ENCODE data around the gene DPP4. TPM values are rescaled to one million over a fixed set of nuclear protein-coding genes. Genes with fewer than 3 reads are reported as not detected.

DPP4 gene
- total and polyA plus RNA-seq, 3 donors from 2014 or later, result 1.2 to 6.3 (median 1.7) TPM

DNA sequence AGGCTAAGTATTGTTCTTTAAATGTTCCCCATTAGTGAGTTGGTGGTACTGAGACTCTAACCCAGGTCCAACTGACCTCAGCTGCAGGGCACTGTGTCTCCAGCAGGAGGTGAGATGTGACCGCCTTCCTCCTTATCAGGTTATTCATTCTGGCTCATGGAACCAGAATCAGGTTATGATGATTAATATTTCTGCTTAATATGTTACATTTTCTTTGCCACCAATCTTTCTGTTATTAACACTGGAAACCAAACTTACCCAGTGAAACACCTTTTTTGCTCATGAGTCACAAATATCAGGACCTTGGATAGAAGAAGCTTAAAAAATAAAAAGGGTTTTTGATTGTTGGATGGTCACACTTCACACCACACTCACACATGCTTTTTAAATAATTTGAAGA, 85.4 kb downstream of the DPP4 start:
- H3K4me1 ChIP-seq, result no peaks in the 10 kb centered on the region
- TF ChIP-seq, protein P1, sequence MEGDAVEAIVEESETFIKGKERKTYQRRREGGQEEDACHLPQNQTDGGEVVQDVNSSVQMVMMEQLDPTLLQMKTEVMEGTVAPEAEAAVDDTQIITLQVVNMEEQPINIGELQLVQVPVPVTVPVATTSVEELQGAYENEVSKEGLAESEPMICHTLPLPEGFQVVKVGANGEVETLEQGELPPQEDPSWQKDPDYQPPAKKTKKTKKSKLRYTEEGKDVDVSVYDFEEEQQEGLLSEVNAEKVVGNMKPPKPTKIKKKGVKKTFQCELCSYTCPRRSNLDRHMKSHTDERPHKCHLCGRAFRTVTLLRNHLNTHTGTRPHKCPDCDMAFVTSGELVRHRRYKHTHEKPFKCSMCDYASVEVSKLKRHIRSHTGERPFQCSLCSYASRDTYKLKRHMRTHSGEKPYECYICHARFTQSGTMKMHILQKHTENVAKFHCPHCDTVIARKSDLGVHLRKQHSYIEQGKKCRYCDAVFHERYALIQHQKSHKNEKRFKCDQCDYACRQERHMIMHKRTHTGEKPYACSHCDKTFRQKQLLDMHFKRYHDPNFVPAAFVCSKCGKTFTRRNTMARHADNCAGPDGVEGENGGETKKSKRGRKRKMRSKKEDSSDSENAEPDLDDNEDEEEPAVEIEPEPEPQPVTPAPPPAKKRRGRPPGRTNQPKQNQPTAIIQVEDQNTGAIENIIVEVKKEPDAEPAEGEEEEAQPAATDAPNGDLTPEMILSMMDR (IDR thresholded peaks at IDR 0.05), result peak in 1 of 3 experiments; percentile 18
- no peak for TF ChIP-seq POLR2A (IDR thresholded peaks at IDR 0.05)
- DNase-seq, result no peak
- WGBS, 2 donors, result 87 to 94% methylated on average over 1 of the region's 1 CpG
- no peaks in the 10 kb centered on the region for H3K9me3 ChIP-seq
- no peak overlapping the region for H3K4me3 ChIP-seq
- no peaks in the 10 kb centered on the region for H3K27me3 ChIP-seq
- no peak overlapping the region for H3K27ac ChIP-seq
- no peaks in the 10 kb centered on the region for H3K36me3 ChIP-seq (ENCODE audit: low read depth, missing control alignments)
- intact Hi-C loops (cut with DNase I; ENCODE audit: low total_unique reads), result no loop called here

DNA sequence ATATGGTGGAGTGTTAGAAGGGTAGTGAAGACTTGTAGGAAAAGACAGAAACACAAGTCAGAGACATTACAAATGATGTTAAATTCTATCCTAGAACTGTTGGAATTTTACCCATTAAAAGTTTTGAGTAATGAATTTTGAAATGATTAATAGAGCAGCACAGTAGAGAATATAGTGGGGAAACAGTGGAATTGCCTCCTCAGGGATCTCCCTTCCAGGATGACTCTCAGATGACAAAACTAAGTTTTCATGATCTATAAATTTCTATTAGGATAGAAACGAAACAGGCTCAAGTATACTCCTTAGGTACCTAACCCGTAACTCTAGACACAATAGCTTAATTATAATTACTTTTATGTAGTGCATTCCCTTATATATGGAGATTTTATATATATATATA, 86.7 kb downstream of the DPP4 start:
- intact Hi-C loops (cut with DNase I; ENCODE audit: low total_unique reads), result no loop called here
- Histone ChIP-seq H3K9me3 (no peaks in the 10 kb centered on the region), H3K27ac (no peak overlapping the region), H3K36me3 (ENCODE audit: low read depth, missing control alignments) (no peaks in the 10 kb centered on the region), H3K4me3 (no peak overlapping the region), H3K4me1 (no peaks in the 10 kb centered on the region), H3K27me3 (no peaks in the 10 kb centered on the region)
- 93 to 98% methylated on average over 2 of the region's 2 CpGs for WGBS, 2 donors
- TF ChIP-seq POLR2A (IDR thresholded peaks at IDR 0.05), result no peak
- TF ChIP-seq, protein P1 (IDR thresholded peaks at IDR 0.05), result no peak
- DNase-seq, result no peak

DNA sequence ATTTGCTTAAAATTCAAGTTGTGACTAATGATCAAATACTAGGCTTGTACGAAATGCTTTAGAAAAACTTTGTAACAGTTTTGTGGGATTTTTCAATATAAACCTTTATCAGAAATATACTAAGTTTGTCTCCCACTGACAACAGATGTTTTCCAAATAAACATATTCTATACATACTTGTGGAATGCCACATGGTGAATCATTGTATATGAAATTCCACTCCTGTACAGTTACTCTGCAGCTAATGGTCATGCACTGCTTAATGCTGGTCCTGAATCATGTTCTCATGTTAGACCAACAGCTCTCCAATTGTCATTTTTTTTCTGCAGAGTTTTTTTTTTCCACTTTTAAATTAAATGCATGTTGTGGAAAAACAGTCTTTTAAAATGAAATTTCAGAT, 90.1 kb downstream of the DPP4 start:
- no peak for DNase-seq
- no peaks in the 10 kb centered on the region for H3K36me3 ChIP-seq (ENCODE audit: low read depth, missing control alignments)
- intact Hi-C loops (cut with DNase I; ENCODE audit: low total_unique reads), result no loop called here
- H3K27me3 ChIP-seq, result no peaks in the 10 kb centered on the region
- H3K9me3 ChIP-seq, result no peaks in the 10 kb centered on the region
- no peaks in the 10 kb centered on the region for H3K4me1 ChIP-seq
- 78 to 88% methylated on average over 1 of the region's 1 CpG for WGBS, 2 donors
- TF ChIP-seq POLR2A (IDR thresholded peaks at IDR 0.05), result no peak
- TF ChIP-seq, protein P1 (IDR thresholded peaks at IDR 0.05), result no peak
- H3K4me3 ChIP-seq, result no peak overlapping the region
- H3K27ac ChIP-seq, result no peak overlapping the region

DNA sequence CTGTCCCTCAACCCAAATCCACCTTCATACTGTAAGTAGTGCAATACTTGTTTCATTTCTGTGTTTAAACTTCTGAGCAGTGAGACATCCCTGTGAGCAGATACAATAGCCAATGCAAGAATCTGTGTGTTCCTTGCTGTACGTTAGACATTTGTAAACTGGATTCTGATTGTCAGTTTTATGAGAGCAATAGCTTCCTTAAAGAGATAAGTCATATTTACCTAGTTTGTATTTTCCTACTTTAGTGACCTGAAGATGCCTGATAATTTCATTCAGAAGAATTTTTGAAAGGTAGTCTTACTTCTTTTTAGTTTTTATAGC, 90.7 kb downstream of the DPP4 start:
- Histone ChIP-seq H3K4me1 (no peaks in the 10 kb centered on the region), H3K9me3 (no peaks in the 10 kb centered on the region), H3K27me3 (no peaks in the 10 kb centered on the region), H3K27ac (no peak overlapping the region), H3K36me3 (ENCODE audit: low read depth, missing control alignments) (no peaks in the 10 kb centered on the region), H3K4me3 (no peak overlapping the region)
- DNase-seq, result no peak
- TF ChIP-seq POLR2A (IDR thresholded peaks at IDR 0.05), result no peak
- TF ChIP-seq, protein P1 (IDR thresholded peaks at IDR 0.05), result no peak
- intact Hi-C loops (cut with DNase I; ENCODE audit: low total_unique reads), result no loop called here
- 48 to 72% methylated on average over 1 of the region's 1 CpG for WGBS, 2 donors

- TF ChIP-seq, protein P1 (IDR thresholded peaks at IDR 0.05), result no peak
- TF ChIP-seq POLR2A (IDR thresholded peaks at IDR 0.05), result no peak
- WGBS, 2 donors, result 88 to 90% methylated on average over 7 of the region's 7 CpGs
- no peaks in the 10 kb centered on the region for H3K36me3 ChIP-seq (ENCODE audit: low read depth, missing control alignments)
- intact Hi-C loops (cut with DNase I; ENCODE audit: low total_unique reads), result no loop called here
- no peaks in the 10 kb centered on the region for H3K4me1 ChIP-seq
- no peak overlapping the region for H3K4me3 ChIP-seq
- H3K27me3 ChIP-seq, result no peaks in the 10 kb centered on the region
- no peak for DNase-seq
- no peak overlapping the region for H3K27ac ChIP-seq
- H3K9me3 ChIP-seq, result no peaks in the 10 kb centered on the region
These were observed 91.3 kb downstream of the DPP4 start for GRCh38 chr2:161982548-161983330.
